NCI-H2227 (cell line): ENCODE data around the gene ZNF14.
"Not testable (repeated sequence)": the region's sequence is repeated elsewhere in the genome, so short reads cannot be mapped to it uniquely, and the experiment has no call there.

Experiments used
- DNase-seq: peaks from one replicate; lab custom pipeline; 2025; ENCODE audit not compliant: unreplicated experiment; lab: John Stamatoyannopoulos, UW

Gene ZNF14

GRCh38 chr19:19747357-19748220 lies 14.7 kb upstream of the ZNF14 start:
- no peak for DNase-seq

GRCh38 chr19:19746286-19747213 lies 13.6 kb upstream of the ZNF14 start:
- no peak for DNase-seq

- DNase-seq = no peak
Measured at GRCh38 chr19:19745496-19746285, 12.8 kb upstream of the ZNF14 start.

DNA sequence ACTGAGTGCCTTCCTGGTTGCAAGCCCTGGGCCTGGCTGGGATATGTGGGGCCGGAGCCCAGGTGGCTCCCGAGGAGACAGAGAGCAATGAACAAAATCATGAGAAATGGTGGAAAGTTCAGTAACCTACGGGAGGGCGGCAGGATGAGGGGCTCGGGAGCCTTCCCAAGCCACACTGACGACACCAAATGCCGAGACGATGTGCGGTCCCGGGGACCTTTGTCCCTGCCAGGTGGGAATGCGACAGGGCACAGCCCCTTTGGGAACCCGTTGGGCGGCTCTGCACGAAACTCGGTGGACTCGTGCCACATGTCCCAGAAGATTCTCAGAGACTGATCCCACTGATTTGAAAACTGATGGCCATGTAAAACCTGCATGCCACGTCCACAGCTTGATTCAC lies 11.7 kb upstream of the ZNF14 start:
- no peak for DNase-seq

DNA sequence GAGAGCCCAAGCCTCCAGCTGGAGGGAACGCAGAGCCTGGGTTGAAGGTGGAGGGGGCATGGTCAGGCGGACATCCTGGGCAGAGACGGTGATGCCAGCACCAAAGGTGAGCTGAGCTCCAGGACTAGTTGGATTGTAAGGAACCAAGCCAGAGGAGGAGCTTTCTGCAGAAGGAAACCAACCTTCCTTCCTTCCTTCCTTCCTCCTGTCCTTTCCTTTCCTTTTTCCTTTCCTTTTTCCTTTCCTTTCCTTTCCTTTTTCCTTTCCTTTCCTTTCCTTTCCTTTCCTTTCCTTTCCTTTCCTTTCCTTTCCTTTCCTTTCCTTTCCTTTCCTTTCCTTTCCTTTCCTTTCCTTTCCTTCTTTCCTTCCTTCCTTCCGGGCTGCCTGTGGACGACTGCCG lies 11.0 kb upstream of the ZNF14 start:
- DNase-seq = not testable (repeated sequence)

DNA sequence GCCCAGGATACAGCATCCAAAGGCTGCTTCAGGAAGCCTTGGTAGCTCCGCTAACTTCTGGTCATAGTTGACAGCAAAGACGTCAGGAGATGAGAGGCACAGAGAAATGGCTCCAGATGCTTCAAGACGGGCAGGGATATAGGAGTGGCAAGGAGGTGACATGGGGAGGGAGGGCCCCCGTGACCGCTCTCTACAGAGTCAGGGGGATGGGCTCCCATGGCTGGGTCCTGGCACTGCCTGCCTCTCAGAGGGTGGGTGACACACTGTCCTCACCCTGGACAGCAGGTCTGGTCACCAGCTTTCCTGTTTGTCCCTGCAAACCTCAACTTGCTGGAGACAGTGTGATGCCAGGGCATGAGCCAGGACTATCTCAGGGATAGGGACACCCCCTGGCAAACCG lies 10.3 kb upstream of the ZNF14 start:
- no peak for DNase-seq

DNA sequence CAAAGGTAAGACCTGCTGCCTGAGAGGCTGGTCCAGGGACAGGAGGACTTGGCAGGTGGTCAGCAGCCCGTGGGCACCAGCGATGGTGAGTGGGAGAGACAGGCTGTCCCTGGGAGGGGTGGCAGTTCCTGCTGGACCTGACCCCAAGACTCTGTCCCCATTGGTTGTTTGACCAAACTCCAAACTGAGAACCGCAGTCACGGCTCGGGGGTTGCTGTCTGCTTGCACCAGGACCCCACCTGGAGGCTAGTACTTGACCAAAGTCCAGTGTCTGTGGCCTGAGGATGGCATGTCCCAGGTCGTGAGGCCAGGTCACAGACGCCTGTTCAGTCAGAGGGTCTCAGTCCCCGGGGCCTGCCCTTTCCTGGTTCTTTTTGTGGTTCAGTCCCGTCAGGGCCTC lies 9.9 kb upstream of the ZNF14 start:
- DNase-seq = no peak

GRCh38 chr19:19741184-19741583 lies 8.3 kb upstream of the ZNF14 start:
- no peak for DNase-seq

- no peak for DNase-seq
Measured at GRCh38 chr19:19740755-19741154, 7.8 kb upstream of the ZNF14 start.

DNA sequence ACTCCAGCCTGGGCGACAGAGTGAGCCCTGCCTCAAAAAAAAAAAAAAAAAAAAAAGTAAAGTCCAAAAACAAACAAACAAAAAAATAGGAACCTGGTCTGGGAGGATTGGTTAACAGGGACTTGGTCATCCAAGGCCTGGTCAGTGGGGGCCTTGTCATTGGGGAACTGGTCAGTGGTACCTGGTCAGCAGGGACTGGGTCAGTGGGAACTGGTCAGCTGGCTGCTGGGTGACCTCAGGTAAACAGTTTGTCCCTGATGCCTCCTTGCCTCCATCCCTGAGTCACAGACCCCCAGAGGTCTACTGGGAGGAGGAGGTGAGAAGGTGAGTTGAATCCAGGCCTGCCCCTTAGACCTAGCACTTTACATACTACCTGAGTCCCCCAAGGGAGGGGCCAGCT lies 5.7 kb upstream of the ZNF14 start:
- no peak for DNase-seq

- DNase-seq = no peak
Measured at GRCh38 chr19:19737559-19738332, 4.8 kb upstream of the ZNF14 start.

GRCh38 chr19:19721896-19722295 lies 11.0 kb downstream of the ZNF14 start:
- no peak for DNase-seq

- DNase-seq = no peak
Measured at GRCh38 chr19:19719798-19720197, 13.1 kb downstream of the ZNF14 start.

- DNase-seq = no peak
Measured at GRCh38 chr19:19711934-19712828, 20.7 kb downstream of the ZNF14 start.

GRCh38 chr19:19711306-19711933 lies 21.5 kb downstream of the ZNF14 start:
- DNase-seq = no peak

DNA sequence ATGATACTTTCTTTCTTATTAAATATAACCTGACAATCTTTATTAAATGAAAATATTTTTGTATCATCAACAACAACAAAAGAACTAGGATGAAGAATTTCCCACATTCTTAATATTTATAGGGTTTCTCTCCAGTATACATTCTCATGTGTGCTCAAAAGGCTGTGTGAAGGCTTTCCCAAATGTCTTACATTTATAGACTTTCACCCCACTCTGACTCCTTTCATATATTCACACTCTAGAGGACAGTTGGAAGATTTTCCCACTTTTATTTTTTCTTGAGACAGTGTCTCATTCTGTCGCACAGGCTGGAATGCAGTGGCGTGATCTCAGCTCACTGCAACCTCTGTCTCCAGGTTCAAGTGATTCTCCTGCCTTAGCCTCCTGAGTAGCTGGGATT lies 22.4 kb downstream of the ZNF14 start:
- no peak for DNase-seq

- DNase-seq = no peak
Measured at GRCh38 chr19:19704836-19705235, 28.1 kb downstream of the ZNF14 start.

DNA sequence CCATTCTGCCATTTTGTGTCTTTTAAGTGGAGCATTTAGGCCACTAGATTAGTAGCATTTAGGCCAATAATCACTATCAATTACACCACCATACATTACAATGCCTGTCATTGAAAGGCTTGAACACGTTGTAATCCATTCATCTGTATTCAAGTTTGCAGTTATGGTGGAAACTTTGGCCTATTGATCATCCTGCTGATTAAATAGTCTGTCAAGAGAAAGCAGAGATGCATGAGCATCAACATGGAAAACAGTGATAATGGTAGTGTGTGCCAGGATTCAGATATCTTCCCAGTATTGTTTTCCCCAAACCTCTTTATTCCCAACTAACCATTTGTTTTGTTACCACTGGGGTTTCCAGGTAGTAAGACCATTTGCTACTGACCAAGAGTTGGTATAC lies 32.4 kb downstream of the ZNF14 start:
- DNase-seq = not testable (repeated sequence)

GRCh38 chr19:19697589-19697988 lies 35.3 kb downstream of the ZNF14 start:
- DNase-seq = no peak
